SHP77 (cell line): ENCODE measurements around the gene CAMTA1.

ENCODE experiments used
- DNase-seq, 2 experiments: peaks; one replicate each; lab custom pipeline; 2025; lab: John Stamatoyannopoulos, UW

CAMTA1 gene

GRCh38 chr1:7006996-7007871, 222.0 kb downstream of the CAMTA1 start:
- no peak for DNase-seq

DNA sequence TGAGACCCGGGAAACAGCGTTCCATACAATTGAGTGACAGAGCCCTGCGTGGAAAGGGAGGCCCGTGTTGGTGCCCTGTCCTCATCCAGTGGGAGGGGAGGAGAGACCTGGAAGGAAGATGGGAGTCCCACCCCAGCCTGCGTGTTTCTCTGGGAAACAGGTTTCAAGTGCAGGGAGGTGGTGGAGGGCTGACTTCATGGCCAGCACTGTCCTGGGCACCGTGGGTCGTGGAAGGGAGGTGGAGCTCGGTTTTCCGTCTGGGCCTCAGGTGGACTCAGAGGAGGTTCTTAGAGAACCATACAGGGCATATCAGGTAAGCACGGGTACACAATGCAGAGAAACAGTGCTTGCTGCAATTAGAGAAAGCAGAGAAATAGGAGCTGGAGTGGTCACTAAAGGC, 222.6 kb downstream of the CAMTA1 start:
- DNase-seq = no peak

GRCh38 chr1:7008331-7008730, 223.1 kb downstream of the CAMTA1 start:
- no peak for DNase-seq

DNA sequence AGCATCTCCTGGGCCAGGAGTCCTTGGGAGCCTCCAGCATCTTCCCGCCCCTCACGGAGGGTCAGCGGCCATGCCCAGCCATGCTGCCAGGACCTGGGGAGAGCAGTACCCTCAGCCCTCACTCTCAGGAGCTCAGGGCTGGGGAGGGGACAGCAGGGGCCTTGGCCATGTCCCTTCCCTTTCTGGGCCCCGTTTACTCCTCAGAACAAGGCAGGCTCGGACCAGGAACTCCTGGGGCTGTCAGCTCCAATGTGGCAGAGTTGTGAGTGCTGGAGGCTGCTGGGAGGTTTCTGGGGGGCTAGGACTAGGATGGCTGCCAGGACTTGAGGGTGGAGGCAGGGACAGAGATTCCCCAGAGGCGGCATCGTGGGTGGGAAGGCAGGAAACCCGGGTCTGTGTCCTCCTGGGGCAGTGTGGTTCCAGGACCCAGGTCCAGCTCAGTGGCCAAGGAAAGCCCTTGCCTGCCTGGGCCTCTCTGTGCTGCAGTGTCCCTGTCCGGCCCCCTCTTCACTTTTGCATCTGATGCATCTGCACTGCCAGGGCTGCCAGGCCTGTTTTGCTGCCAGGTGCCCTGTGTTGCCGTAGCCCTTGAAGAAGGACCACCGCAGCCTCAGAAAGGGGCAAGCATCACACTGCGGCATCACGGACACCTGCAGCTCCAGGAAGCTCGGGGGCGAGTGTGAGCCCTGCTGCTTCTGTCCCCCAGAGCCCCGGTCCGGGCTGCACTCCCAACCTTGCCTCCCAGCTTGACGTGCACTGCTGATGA, 223.9 kb downstream of the CAMTA1 start:
- DNase-seq = no peak

DNA sequence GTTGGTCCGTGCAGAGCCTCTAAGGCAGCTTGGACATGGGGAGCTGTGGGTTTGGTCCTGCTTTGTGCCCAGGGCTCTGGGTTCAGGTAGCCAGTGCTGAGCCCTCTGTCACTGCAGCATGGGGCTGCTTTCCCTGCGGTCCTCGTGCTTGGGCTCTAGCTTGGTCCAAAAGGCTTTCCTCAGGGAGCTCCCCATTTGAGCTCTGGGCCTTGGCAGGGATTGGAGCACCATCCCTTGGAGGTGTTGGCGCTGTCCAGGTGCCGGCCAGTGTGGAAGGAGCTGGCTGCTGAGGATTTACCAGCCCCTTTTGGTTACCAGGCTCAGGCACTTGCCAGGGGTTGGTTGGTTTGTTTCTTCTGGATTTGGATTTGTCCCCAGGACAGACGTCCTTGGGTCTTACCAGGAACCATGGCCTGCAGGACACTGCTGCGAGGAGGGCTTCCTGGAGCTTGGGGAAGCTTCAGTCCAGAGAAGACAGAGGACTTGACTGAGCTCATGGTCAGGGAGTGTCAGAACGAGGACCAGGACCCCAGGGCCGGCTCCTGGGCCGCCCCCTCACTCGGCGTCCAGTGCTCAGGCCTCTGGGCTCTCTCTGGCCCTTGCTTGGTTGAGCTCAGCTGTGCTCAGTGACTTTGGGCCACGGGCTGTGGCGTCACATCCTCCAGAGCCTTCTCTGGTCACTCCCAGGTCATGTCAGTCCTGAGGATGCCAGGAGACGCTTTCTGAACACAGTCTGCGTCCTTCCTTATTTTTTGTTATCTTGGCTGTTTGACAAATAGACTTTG, 224.7 kb downstream of the CAMTA1 start:
- no peak for DNase-seq

DNA sequence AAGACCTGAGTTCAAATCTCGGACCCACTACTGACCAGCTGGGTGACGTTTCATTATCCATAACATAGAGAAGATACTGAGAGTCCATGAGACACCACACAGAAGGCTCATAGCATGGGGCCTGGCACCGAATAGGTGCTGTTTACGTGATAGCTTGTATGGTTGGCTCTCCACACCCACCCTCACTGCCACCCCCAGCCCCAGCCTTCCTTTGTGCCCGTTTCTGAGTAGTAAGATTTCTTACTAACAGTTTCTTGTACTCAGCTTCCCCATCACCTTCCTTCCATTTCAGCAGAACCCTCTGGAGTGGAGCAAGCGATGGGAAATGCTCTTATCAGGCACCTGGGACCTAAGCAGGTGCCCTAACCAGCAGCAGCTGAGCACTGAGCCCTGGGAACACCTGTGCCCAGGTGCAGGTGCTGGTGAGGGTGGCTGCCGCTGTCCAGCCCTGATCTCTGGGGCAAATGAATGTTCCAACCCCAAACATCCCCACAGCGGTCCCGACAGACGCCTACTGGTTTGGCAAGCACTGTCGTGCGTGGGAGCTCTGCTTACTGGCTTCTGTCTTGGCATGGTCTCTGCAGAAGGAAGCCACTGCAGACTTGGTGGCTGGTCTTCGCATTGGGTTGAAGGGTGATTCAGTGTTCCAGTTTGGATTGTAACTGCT, 225.4 kb downstream of the CAMTA1 start:
- no peak for DNase-seq

- no peak for DNase-seq
These were observed 226.6 kb downstream of the CAMTA1 start for GRCh38 chr1:7011826-7012225.

DNA sequence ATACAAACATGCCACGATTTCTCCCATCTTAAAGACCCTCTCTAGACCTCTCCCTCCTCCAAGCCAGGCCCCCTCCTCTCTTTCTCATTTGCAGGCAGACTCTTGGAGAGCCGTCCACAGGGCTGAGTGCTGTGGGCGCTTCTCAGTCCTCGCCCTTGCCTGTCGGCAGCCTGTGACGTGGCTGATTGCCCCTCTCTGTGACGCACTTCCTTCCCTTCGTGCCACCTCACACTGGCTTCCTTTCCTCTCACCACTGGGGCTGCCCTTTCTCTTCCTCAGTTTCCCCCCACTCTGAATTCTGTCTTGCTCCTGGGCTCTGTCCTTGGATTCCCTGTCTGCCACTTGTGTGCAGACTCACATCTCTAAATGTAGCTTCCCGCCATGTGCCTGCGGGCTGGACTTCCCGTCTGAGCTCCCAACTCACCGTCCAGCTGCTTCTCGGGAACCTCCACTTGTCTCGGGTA, 227.2 kb downstream of the CAMTA1 start:
- DNase-seq = no peak

DNA sequence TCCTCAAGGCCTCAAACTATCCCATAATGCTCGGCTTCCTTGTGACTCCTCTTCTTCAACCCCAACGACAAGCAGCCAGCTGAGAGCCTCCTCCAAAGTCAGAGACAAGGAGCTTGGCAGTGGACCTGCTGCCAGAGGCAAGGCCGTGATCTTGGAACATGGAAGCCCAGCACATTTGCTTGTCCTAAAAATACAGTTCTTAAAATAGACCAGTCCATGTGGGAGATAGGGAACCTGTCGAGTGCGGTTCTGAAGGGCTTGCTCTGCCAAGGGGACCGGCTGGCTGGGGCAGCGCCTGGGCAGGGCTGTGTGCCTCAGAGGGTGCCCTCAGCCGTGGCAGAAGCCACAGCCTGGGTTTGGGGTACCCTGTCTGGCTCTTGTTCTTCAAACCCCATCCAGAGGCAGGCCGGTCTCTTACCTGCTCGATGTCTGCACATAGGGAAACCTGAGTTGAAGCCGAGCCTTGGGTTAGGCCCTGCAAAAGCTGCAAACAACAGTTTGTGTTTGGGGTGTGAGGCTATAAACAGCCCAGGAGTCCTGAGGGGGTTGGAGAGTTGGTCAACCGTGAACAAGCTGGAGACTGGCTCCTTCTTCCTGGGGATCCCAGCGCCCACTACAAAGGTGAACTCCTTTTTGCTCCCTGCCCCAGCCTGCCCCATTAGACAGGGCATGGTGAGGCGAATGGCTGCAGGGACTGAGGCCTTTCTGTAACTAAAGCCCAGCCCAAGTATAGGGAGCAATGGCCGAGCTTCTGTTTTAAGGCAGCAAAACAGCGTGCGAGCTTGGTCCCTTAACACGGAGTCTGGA, 228.8 kb downstream of the CAMTA1 start:
- DNase-seq = no peak

DNA sequence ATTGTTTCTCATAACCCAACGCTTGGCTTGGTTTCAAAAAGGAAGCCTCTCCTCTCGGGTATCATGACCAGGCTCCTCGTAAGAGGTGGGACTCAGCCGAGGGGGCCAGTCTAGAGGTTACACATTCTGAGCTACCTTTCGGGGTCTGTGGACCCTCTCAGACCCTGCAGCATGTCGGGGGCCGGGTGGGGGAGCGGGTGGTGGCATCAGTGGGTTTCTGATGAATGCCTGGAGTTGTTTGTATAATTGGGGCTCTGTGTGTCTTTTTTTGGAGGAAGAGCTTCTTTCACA, 229.3 kb downstream of the CAMTA1 start:
- no peak for DNase-seq

GRCh38 chr1:7015022-7015421, 229.8 kb downstream of the CAMTA1 start:
- no peak for DNase-seq

DNA sequence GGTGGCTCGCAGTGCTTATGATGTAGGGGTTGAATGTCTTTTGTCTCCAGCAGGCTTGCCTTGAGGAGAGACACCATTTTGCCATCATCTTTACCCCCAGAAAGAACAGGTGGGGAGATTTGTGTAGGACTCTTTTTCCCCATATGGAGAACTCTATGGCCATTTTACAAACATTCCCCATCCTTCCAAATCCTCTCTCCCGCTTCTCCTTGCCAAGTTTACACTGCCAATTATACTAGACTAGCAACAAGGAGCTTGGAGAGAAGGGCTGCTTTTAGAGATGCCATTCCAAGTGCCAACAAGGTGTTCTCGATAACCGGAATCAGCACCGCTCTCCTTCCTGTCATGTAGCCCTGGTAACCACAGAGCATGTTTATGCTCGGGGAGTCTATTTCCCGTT, 233.1 kb downstream of the CAMTA1 start:
- DNase-seq = no peak

DNA sequence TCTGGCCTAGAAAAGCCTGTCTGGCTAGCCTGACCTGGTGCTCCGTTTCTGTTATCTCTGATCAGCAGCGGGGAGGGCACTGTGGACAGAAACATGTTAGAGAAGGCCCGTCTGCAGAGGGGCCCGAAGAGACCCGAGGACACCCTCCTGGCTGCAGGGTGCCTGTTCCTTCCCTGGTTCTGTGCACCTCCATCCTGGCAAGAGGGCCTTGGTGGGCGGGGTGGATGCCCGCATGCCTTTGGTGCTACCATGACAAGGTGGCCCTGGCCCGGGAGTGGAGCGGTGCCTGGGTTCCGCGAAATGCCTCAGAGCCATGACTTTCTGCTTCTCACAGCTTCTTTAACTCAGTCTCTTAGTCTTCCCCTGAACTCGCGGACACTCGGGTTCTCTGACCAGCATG, 233.6 kb downstream of the CAMTA1 start:
- DNase-seq = no peak

GRCh38 chr1:7019510-7019909, 234.3 kb downstream of the CAMTA1 start:
- no peak for DNase-seq

- no peak for DNase-seq
These were observed 236.8 kb downstream of the CAMTA1 start for GRCh38 chr1:7022058-7022457.

DNA sequence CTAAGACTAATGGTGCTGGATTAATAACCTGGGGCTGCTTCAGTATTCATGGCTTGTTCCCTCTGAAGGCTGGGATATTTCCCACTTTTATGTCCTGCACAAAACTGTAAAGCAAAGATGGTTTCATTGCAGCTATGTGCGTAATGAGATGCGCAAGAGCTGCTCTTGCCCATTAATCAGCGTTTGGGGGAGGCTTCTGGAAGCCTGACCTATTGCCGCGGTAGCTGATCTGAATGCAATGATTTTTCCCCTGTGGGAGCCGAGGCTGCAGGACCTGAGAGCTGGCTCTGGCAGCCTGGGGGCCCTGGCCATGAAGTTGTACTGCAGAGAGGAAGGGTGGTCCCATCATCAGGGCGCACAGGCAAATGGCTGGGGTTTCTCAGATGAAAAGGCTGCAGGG, 239.8 kb downstream of the CAMTA1 start:
- no peak for DNase-seq

DNA sequence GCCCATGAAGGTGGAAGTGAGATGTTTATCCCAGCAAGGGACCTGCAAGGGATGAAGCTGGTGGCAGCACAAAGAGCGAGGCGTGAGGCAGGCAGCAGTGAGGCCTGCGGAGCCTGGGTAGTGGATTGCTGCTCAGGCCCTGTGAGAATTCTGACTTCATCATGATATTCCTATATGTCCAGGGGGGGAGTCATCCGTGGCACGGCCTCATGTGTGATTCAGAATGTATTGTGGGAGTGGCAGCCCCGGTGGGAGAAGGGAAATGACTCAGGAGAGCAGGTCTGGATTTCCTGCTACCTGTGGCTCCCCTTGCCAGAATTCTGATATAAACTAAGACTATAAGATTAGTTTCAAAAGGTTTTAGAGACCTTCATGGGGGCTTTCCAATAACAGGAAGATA, 240.9 kb downstream of the CAMTA1 start:
- no peak for DNase-seq

DNA sequence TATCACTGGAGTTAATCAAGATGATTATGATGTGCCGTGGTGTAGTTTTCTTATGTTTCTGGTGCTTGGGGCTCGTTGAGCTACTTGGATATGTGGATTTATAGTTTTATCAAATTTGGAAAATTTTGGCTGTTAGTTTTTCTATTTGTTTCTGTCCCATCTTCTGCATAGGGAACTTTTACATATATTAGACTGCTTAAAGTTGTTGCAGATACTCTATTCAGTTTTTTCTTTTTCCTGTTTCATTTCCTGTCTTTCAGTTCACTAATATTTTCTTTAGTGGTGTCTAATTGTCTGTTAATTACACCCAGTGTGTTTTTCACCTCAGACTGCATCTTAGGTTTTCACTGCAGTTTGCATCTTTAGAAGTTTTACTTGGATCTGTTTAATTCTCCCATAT, 247.7 kb downstream of the CAMTA1 start:
- no peak for DNase-seq

DNA sequence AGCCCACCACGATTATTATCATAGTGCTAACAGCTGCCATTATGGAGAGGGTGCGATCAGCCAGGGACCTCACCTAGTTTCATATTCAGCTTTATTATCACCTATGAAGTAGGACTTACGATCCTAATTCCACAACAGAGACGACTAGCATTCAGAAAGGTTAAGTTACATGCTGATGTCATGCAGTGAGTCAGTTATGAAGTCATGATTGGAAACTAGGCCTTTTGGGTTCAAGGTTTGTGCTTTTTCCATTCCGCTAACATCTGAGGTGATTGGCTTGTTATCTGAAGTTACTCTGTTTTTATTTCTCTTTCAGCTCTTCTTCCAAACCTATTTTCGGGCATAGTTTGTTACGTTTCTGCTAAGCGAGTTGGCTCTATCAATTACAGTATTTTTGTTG, 251.1 kb downstream of the CAMTA1 start:
- no peak for DNase-seq

GRCh38 chr1:7039590-7040220, 254.5 kb downstream of the CAMTA1 start:
- DNase-seq = no peak
